Activated CD8-positive, alpha-beta T cell treated with anti-CD3 and anti-CD28 coated beads for 36 hours (primary cell): ENCODE results near the gene PIF1. TPM values are rescaled to one million over a fixed set of nuclear protein-coding genes. Genes with fewer than 3 reads are reported as not detected.

Experiments
- ATAC-seq: fragments of 200-7000 bp; cut with Tn5 transposase; one replicate; pipeline ENCODE4 v1.10.0; 2021; ENCODE audit warnings: mild to moderate bottlenecking, moderate library complexity
- CTCF ChIA-PET: fragments of 350-600 bp; sonication (Branson Sonifier 250); formaldehyde crosslinking; loops from one replicate; lab custom pipeline; 2021; ENCODE audit warnings: antibody characterized with exemption; lab: Charles Lee
- POLR2A ChIA-PET: fragments of 350-600 bp; sonication (Branson Sonifier 250); formaldehyde crosslinking; loops from one replicate; lab custom pipeline; 2021; ENCODE audit warnings: antibody characterized with exemption; lab: Charles Lee
- DNase-seq: peaks from one replicate; pipeline ENCODE4 v3.0.0-alpha.2; 2020
- H3K27ac Mint-ChIP-seq: one replicate; pipeline ENCODE4 v1.8.0; 2021; ENCODE audit warnings: mild to moderate bottlenecking, mixed read lengths
- H3K27me3 Mint-ChIP-seq: one replicate; pipeline ENCODE4 v1.8.0; 2021; ENCODE audit warnings: mixed read lengths
- H3K36me3 Mint-ChIP-seq: one replicate; pipeline ENCODE4 v1.8.0; 2021; ENCODE audit warnings: low read depth, mixed read lengths
- H3K4me1 Mint-ChIP-seq: one replicate; pipeline ENCODE4 v1.8.0; 2021; ENCODE audit warnings: low read depth, mixed read lengths
- H3K4me3 Mint-ChIP-seq: one replicate; pipeline ENCODE4 v1.8.0; 2021; ENCODE audit warnings: mild to moderate bottlenecking, moderate library complexity, mixed read lengths
- H3K9me3 Mint-ChIP-seq: one replicate; pipeline ENCODE4 v1.8.0; 2021; ENCODE audit warnings: mixed read lengths
- intact Hi-C: fragments of 100-400 bp; cut with micrococcal nuclease; formaldehyde crosslinking; loops from one replicate; pipeline ENCODE4 v1.10.0; 2022
- total RNA-seq, 2 experiments: library from RNA; stranded (reverse); gene quantifications; one replicate each; pipeline ENCODE4 v1.2.3, GENCODE V29; 2021
- TF ChIP-seq, protein P1 (sequence below): fragments of 200-600 bp; IDR thresholded peaks from one replicate; pipeline ENCODE4 v1.8.0; 2022; ENCODE audit warnings: antibody characterized with exemption, mild to moderate bottlenecking

The PIF1 gene
- total RNA-seq, 2 experiments from 2014 or later, result 50.0 TPM

DNA sequence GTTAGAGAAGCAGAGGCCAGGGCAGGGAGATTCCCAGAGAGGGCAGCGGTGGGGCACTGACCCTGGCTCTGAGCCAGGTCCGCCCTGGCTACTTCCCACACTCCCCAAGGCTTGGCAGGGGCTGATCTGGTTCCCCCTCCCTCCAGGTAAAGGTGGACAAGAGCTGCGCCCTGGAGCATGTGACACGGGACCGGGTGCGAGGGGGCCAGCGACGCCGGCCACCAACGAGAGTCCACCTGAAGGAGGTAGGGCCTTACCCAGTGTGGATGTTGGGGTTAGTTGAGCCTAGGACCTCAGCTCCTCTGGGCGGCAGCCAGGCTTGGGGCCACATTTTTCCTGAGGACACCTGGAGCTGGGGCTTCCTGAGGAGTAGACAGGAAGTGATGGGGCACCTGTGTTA, 35.9 kb upstream of the PIF1 start:
- Mint-ChIP-seq H3K27ac (no peak overlapping the region), H3K4me1 (peaks cover 21% of the 10 kb centered on the region)

DNA sequence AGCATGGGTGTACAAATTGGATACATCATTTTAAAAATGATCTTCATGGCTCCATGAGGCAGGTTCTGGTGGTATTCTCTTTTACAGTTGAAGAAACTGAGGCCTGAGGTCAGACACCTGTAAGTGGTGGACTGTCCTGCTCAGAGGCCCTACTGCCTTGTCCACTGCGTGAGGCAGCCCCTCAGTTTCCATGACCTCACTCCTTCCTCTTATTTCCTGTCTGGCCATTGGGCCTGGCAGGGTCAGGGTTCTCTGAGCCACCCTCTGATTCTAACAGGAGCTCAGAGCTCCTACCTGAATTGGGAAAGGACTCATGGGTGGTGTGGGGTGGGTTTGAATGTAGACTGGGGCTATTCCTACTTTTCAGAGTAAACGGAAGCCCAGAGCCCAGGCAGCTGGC, 33.8 kb upstream of the PIF1 start:
- Mint-ChIP-seq H3K27ac (no peak overlapping the region), H3K36me3 (peaks cover 11% of the 10 kb centered on the region), H3K4me1 (peaks cover 30% of the 10 kb centered on the region), H3K27me3 (no peaks in the 10 kb centered on the region), H3K4me3 (no peak overlapping the region), H3K9me3 (no peaks in the 10 kb centered on the region)
- no peak for ATAC-seq
- intact Hi-C loops, result no loop called here
- CTCF ChIA-PET, result interaction anchor here (1.8 kb wide), 1 partner anchor 49 kb away, joined by 7 read pairs; no protein-coding TSS in a partner anchor
- POLR2A ChIA-PET, result no interaction called here
- no peak for DNase-seq
- TF ChIP-seq, protein P1, sequence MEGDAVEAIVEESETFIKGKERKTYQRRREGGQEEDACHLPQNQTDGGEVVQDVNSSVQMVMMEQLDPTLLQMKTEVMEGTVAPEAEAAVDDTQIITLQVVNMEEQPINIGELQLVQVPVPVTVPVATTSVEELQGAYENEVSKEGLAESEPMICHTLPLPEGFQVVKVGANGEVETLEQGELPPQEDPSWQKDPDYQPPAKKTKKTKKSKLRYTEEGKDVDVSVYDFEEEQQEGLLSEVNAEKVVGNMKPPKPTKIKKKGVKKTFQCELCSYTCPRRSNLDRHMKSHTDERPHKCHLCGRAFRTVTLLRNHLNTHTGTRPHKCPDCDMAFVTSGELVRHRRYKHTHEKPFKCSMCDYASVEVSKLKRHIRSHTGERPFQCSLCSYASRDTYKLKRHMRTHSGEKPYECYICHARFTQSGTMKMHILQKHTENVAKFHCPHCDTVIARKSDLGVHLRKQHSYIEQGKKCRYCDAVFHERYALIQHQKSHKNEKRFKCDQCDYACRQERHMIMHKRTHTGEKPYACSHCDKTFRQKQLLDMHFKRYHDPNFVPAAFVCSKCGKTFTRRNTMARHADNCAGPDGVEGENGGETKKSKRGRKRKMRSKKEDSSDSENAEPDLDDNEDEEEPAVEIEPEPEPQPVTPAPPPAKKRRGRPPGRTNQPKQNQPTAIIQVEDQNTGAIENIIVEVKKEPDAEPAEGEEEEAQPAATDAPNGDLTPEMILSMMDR, result no peak

More for the DNA sequence above, 35.9 kb upstream of the PIF1 start:
- ATAC-seq (no peak), DNase-seq (no peak)
- ChIA-PET CTCF (no interaction called here), POLR2A (interaction anchor here (1.5 kb wide), 1 partner anchor 9 kb away, joined by 3 read pairs; no protein-coding TSS in a partner anchor)
- H3K4me3 Mint-ChIP-seq, result no peak overlapping the region
- H3K27me3 Mint-ChIP-seq, result no peaks in the 10 kb centered on the region
- TF ChIP-seq, protein P1, result no peak
- peaks cover 2% of the 10 kb centered on the region for H3K36me3 Mint-ChIP-seq
- H3K9me3 Mint-ChIP-seq, result no peaks in the 10 kb centered on the region
- intact Hi-C loops, result no loop called here

DNA sequence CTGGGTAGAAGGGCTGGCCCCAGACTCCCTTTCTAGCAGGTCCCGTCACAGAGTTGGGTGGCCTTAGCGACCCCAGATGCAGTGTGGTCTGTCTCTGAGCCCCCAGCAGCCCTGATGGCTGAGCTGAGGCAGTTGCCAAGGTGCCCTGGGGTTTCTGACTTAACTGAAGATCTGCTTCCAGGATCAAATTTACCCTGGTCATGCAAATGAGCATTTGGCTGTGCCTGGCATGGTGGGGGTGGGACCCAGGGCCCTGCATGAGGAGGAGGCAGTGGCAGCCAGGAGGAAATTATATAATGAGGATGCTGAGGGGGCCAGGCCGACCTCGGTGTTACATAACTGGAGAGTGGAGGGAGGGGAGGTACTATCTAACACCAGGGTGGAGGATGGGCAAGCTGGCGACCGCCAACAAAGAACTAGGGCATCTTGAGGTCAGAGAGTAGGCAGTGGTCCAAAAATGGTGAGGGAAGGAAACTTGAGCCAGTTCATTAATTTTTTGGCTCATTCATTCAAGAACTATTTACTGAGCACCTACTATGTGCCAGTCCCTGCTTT, 32.7 kb upstream of the PIF1 start:
- peak overlapping the region; percentile 30 for H3K27ac Mint-ChIP-seq
- ChIA-PET POLR2A (interaction anchor here (0.9 to 1.3 kb wide), 2 partner anchors 10 to 35 kb away, joined by 3 to 4 read pairs; no protein-coding TSS in a partner anchor), CTCF (interaction anchor here (1.1 kb wide), 1 partner anchor 24 kb away, joined by 3 read pairs; no protein-coding TSS in a partner anchor)
- H3K9me3 Mint-ChIP-seq, result no peaks in the 10 kb centered on the region
- ATAC-seq, result no peak
- H3K27me3 Mint-ChIP-seq, result no peaks in the 10 kb centered on the region
- H3K4me1 Mint-ChIP-seq, result peaks cover 30% of the 10 kb centered on the region
- H3K36me3 Mint-ChIP-seq, result peaks cover 14% of the 10 kb centered on the region
- intact Hi-C loops, result no loop called here
- no peak for DNase-seq
- no peak overlapping the region for H3K4me3 Mint-ChIP-seq
- TF ChIP-seq, protein P1, result no peak

DNA sequence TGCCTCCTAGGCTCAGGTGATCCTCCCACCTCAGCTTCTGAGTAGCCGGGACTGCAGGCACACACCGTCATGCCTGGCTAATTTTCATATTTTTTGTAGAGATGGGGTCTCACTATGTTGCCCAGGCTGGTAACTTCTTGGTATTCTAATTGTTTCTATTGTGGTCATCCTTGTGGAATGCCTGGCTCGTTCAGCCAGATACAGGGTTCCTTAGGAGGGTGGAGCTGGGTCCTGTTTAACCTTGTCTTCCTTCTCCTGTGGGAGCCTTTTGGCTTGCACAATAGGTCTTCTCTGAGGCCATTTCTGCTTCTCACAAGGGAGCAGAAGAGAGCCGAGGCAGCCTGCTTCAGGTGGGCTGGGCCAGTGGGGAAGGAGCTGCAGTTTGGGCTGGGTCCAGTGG, 32.0 kb upstream of the PIF1 start:
- Mint-ChIP-seq H3K4me3 (no peak overlapping the region), H3K36me3 (peaks cover 13% of the 10 kb centered on the region), H3K27me3 (no peaks in the 10 kb centered on the region), H3K9me3 (no peaks in the 10 kb centered on the region), H3K27ac (peak overlapping the region; percentile 30), H3K4me1 (peaks cover 30% of the 10 kb centered on the region)
- TF ChIP-seq, protein P1, result no peak
- ATAC-seq (no peak), DNase-seq (no peak)
- POLR2A ChIA-PET, result interaction anchor here (0.9 to 1.3 kb wide), 2 partner anchors 9 to 36 kb away, joined by 3 to 4 read pairs; no protein-coding TSS in a partner anchor
- intact Hi-C loops, result no loop called here
- CTCF ChIA-PET, result interaction anchor here (1.1 kb wide), 1 partner anchor 25 kb away, joined by 3 read pairs; no protein-coding TSS in a partner anchor
